ENCODE results near the gene GYG2. TPM values are rescaled to one million over a fixed set of nuclear protein-coding genes. Genes with fewer than 3 reads are reported as not detected.
A peak's percentile ranks its signal among the peaks of the same experiment; 100 is the strongest.
"Not testable (repeated sequence)": the region's sequence is repeated elsewhere in the genome, so short reads cannot be mapped to it uniquely, and the experiment has no call there.

The GYG2 gene
- total and polyA plus RNA-seq, 2 donors from 2014 or later: 2.2 to 2.9 TPM

GRCh38 chrX:2921193-2921592 is 92.5 kb downstream of the GYG2 start:
- H3K9me3 ChIP-seq (ENCODE audit: control insufficient read depth in 2 of 3, insufficient read depth in 1 of 3, low read length in 3 of 3): no peaks in the 10 kb centered on the region
- TF ChIP-seq CTCF (IDR thresholded peaks at IDR 0.05; ENCODE audit: borderline replicate concordance, extremely low read depth, insufficient read depth): no peak
- intact Hi-C loops (cut with DNase I): no loop called here
- no peak overlapping the region for H3K9ac ChIP-seq (ENCODE audit: low read length in 3 of 3)
- no peak overlapping the region for H3K27ac ChIP-seq (ENCODE audit: low read depth in 2 of 2, low read length in 2 of 2)
- no peaks in the 10 kb centered on the region for H3K27me3 ChIP-seq (ENCODE audit: control insufficient read depth, insufficient read depth, low read length)
- H3K36me3 ChIP-seq (ENCODE audit: control insufficient read depth in 2 of 3, insufficient read depth in 3 of 3, low read length in 3 of 3): peaks cover 0 to 5% (median 3%) of the 10 kb centered on the region in 3 donors
- no peaks in the 10 kb centered on the region for H3K4me1 ChIP-seq (ENCODE audit: control insufficient read depth in 2 of 3, insufficient read depth in 2 of 3, low read depth in 1 of 3, low read length in 3 of 3)
- FAIRE-seq: peak; percentile 62
- no peak for DNase-seq
- H3K4me3 ChIP-seq (ENCODE audit: low read length in 3 of 3): no peak overlapping the region

- peaks cover 0 to 5% (median 3%) of the 10 kb centered on the region in 3 donors for H3K36me3 ChIP-seq (ENCODE audit: control insufficient read depth in 2 of 3, insufficient read depth in 3 of 3, low read length in 3 of 3)
- H3K27me3 ChIP-seq (ENCODE audit: control insufficient read depth, insufficient read depth, low read length): no peaks in the 10 kb centered on the region
- H3K9ac ChIP-seq (ENCODE audit: low read length in 3 of 3): no peak overlapping the region
- TF ChIP-seq CTCF (IDR thresholded peaks at IDR 0.05; ENCODE audit: borderline replicate concordance, extremely low read depth, insufficient read depth): no peak
- intact Hi-C loops (cut with DNase I): no loop called here
- FAIRE-seq (no peak), DNase-seq (no peak)
- H3K4me1 ChIP-seq (ENCODE audit: control insufficient read depth in 2 of 3, insufficient read depth in 2 of 3, low read depth in 1 of 3, low read length in 3 of 3): no peaks in the 10 kb centered on the region
- no peak overlapping the region for H3K27ac ChIP-seq (ENCODE audit: low read depth in 2 of 2, low read length in 2 of 2)
- no peaks in the 10 kb centered on the region for H3K9me3 ChIP-seq (ENCODE audit: control insufficient read depth in 2 of 3, insufficient read depth in 1 of 3, low read length in 3 of 3)
- no peak overlapping the region for H3K4me3 ChIP-seq (ENCODE audit: low read length in 3 of 3)
These were observed 93.0 kb downstream of the GYG2 start for GRCh38 chrX:2921750-2922149.

GRCh38 chrX:2924151-2924550 is 95.4 kb downstream of the GYG2 start:
- H3K4me1 ChIP-seq (ENCODE audit: control insufficient read depth in 2 of 3, insufficient read depth in 2 of 3, low read depth in 1 of 3, low read length in 3 of 3): no peaks in the 10 kb centered on the region

GRCh38 chrX:2926255-2926654 is 97.5 kb downstream of the GYG2 start:
- FAIRE-seq; H3K4me1 ChIP-seq (ENCODE audit: control insufficient read depth in 2 of 3, insufficient read depth in 2 of 3, low read depth in 1 of 3, low read length in 3 of 3); H3K36me3 ChIP-seq (ENCODE audit: control insufficient read depth in 2 of 3, insufficient read depth in 3 of 3, low read length in 3 of 3); H3K27me3 ChIP-seq (ENCODE audit: control insufficient read depth, insufficient read depth, low read length); H3K27ac ChIP-seq (ENCODE audit: low read depth in 2 of 2, low read length in 2 of 2); H3K4me3 ChIP-seq (ENCODE audit: low read length in 3 of 3); H3K9ac ChIP-seq (ENCODE audit: low read length in 3 of 3); DNase-seq; intact Hi-C loops (cut with DNase I); H3K9me3 ChIP-seq (ENCODE audit: control insufficient read depth in 2 of 3, insufficient read depth in 1 of 3, low read length in 3 of 3): not testable (repeated sequence)

More at GRCh38 chrX:2924151-2924550, 95.4 kb downstream of the GYG2 start:
- Histone ChIP-seq H3K9me3 (ENCODE audit: control insufficient read depth in 2 of 3, insufficient read depth in 1 of 3, low read length in 3 of 3) (no peaks in the 10 kb centered on the region), H3K9ac (ENCODE audit: low read length in 3 of 3) (no peak overlapping the region), H3K36me3 (ENCODE audit: control insufficient read depth in 2 of 3, insufficient read depth in 3 of 3, low read length in 3 of 3) (peaks cover 0 to 5% (median 3%) of the 10 kb centered on the region in 3 donors), H3K4me3 (ENCODE audit: low read length in 3 of 3) (no peak overlapping the region), H3K27me3 (ENCODE audit: control insufficient read depth, insufficient read depth, low read length) (no peaks in the 10 kb centered on the region), H3K27ac (ENCODE audit: low read depth in 2 of 2, low read length in 2 of 2) (no peak overlapping the region)
- no peak for DNase-seq
- no peak for TF ChIP-seq CTCF (IDR thresholded peaks at IDR 0.05; ENCODE audit: borderline replicate concordance, extremely low read depth, insufficient read depth)
- intact Hi-C loops (cut with DNase I): no loop called here
- FAIRE-seq: no peak
